Pancreas (tissue), 10 donors: Measurements from ENCODE around the gene LRIG2. TPM values are rescaled to one million over a fixed set of nuclear protein-coding genes. Genes with fewer than 3 reads are reported as not detected.

Source experiments
- ATAC-seq, 4 donors: fragments of 200-7000 bp; cut with Tn5 transposase; one replicate each; pipeline versions ENCODE4 v1.8.0 to v1.9.1; 2020; ENCODE audit warnings: mild to moderate bottlenecking in 4 of 4, moderate library complexity in 4 of 4
- DNase-seq, 6 donors: peaks; one replicate each; pipeline ENCODE4 v3.0.0-alpha.2; 2020
- FAIRE-seq: peaks from 2 replicates; lab custom pipeline; 2012; peaks lifted over from hg19 to GRCh38; lab: Jason Lieb, UNC
- H3K27ac ChIP-seq, 4 donors: fragments of 200-600 bp; sonication (generic); 1 replicate in 3 of 4; 2 replicates in 1 of 4; pipeline versions ENCODE4 v1.5.0 to v1.8.0; 2020
- H3K27me3 ChIP-seq, 4 donors: fragments of 200-600 bp; one replicate each; pipeline ENCODE4 v1.8.0; 2021
- H3K36me3 ChIP-seq, 3 donors: fragments of 200-600 bp; sonication (generic) in 1 of 3; one replicate each; pipeline versions ENCODE4 v1.5.0 to v1.8.0; 2020 to 2021
- H3K4me1 ChIP-seq, 3 donors: fragments of 200-600 bp; one replicate each; pipeline ENCODE4 v1.8.0; 2021
- H3K4me3 ChIP-seq, 4 donors: fragments of 200-600 bp; sonication (generic) in 2 of 4; one replicate each; pipeline versions ENCODE4 v1.5.0 to v1.8.0; 2020 to 2021
- H3K9me3 ChIP-seq, 4 donors: fragments of 200-600 bp; one replicate each; pipeline ENCODE4 v1.8.0; 2021
- CTCF ChIP-seq, 4 donors: fragments of 200-600 bp; sonication (generic) in 3 of 4; IDR thresholded peaks; one replicate each; pipeline versions ENCODE4 v1.5.0 to v1.8.0; 2021; ENCODE audit warnings: antibody characterized with exemption in 4 of 4
- WGBS, 2 donors: extraction: QIAGEN DNeasy Blood & Tissue Kit; methylation state at CpG; one replicate each; pipeline ENCODE4 v1.1.7; 2013; 5-methylcytosine and 5-hydroxymethylcytosine counted together
- intact Hi-C, 3 donors: fragments of 100-400 bp; cut with DNase I; formaldehyde crosslinking; loops; one replicate each; pipeline versions ENCODE4 v1.11.1 to v1.14.2; 2022
- polyA plus RNA-seq, 2 donors: library from polyadenylated mRNA; stranded (reverse); fragments of 200-250 nt; gene quantifications; one replicate each; pipeline ENCODE4 v1.2.3, GENCODE V29; 2013
- total RNA-seq, 6 donors: library from RNA; stranded (reverse); fragmentation: NEBNext Ultra II Directional in 4 of 6; extraction: Animal tissue kit (Norgen Biotek cat#: 25700) in 4 of 6; gene quantifications; one replicate each; pipeline versions ENCODE4 v1.2.1 to v1.2.4, GENCODE V29; 2021 to 2023
- donor health status: healthy with polysubstance abuse.
- donor health status: DM: no; HTN: no; CAD: no; lungs with moderate emphysema.
- donor health status: DM: no; HTN: no; CAD: no.
- donor health status: control.
- donor health status: control.
- donor health status: Bipolar disorder and iron deficiency.
- donor health status: DM: yes; HTN: yes; CAD: no.
- donor health status: DM: no; HTN: no; CAD: no.
- donor health status: DM: no; HTN: no; CAD: no.
- donor health status: DM: yes; HTN: yes; CAD: no.

Gene LRIG2
- total and polyA plus RNA-seq, 8 donors = 2.4 to 8.5 (median 4.0) TPM

- Histone ChIP-seq H3K36me3 (peaks cover 0 to 21% (median 0%) of the 10 kb centered on the region in 3 donors), H3K27ac (peak overlapping the region in 1 of 4 donors; percentile 1), H3K27me3 (no peaks in the 10 kb centered on the region), H3K9me3 (no peaks in the 10 kb centered on the region), H3K4me3 (no peak overlapping the region), H3K4me1 (peaks cover 0 to 16% (median 0%) of the 10 kb centered on the region in 3 donors)
- intact Hi-C loops = no loop called here
- DNase-seq (no peak), ATAC-seq (peak; percentile 41 to 60 (median 59)), FAIRE-seq (no peak)
- no peak for TF ChIP-seq CTCF (IDR thresholded peaks at IDR 0.05)
- 30 to 43% methylated on average over 3 of the region's 3 CpGs for WGBS, 2 donors
These were observed 52.5 kb downstream of the LRIG2 start for GRCh38 chr1:113125517-113125916.

GRCh38 chr1:113126207-113126606 lies 53.2 kb downstream of the LRIG2 start:
- FAIRE-seq (no peak), ATAC-seq (peak in 3 of 4 donors; percentile 61 to 88 (median 82)), DNase-seq (no peak)
- Histone ChIP-seq H3K4me1 (peaks cover 0 to 16% (median 0%) of the 10 kb centered on the region in 3 donors), H3K4me3 (no peak overlapping the region), H3K27ac (peak overlapping the region in 2 of 4 donors; percentile 1 to 20), H3K27me3 (no peaks in the 10 kb centered on the region), H3K9me3 (no peaks in the 10 kb centered on the region), H3K36me3 (peaks cover 0 to 16% (median 0%) of the 10 kb centered on the region in 3 donors)
- intact Hi-C loops = no loop called here
- WGBS, 2 donors = 46 to 49% methylated on average over 2 of the region's 2 CpGs
- TF ChIP-seq CTCF (IDR thresholded peaks at IDR 0.05) = no peak

- Histone ChIP-seq H3K4me3 (no peak overlapping the region), H3K27me3 (no peaks in the 10 kb centered on the region), H3K36me3 (peaks cover 0 to 10% (median 0%) of the 10 kb centered on the region in 3 donors), H3K27ac (no peak overlapping the region), H3K4me1 (peaks cover 0 to 16% (median 3%) of the 10 kb centered on the region in 3 donors), H3K9me3 (no peaks in the 10 kb centered on the region)
- DNase-seq (no peak), ATAC-seq (no peak), FAIRE-seq (no peak)
- WGBS, 2 donors = 91 to 95% methylated on average over 2 of the region's 2 CpGs
- intact Hi-C loops = no loop called here
- TF ChIP-seq CTCF (IDR thresholded peaks at IDR 0.05) = no peak
These were observed 55.1 kb downstream of the LRIG2 start for GRCh38 chr1:113128116-113128515.

GRCh38 chr1:113129529-113130185 lies 56.7 kb downstream of the LRIG2 start:
- 95 to 96% methylated on average over 6 of the region's 6 CpGs for WGBS, 2 donors
- FAIRE-seq (no peak), ATAC-seq (no peak), DNase-seq (no peak)
- peaks cover 0 to 16% (median 3%) of the 10 kb centered on the region in 3 donors for H3K4me1 ChIP-seq
- H3K4me3 ChIP-seq = no peak overlapping the region
- TF ChIP-seq CTCF (IDR thresholded peaks at IDR 0.05) = no peak
- no peak overlapping the region for H3K27ac ChIP-seq
- peaks cover 0 to 4% (median 0%) of the 10 kb centered on the region in 3 donors for H3K36me3 ChIP-seq
- no peaks in the 10 kb centered on the region for H3K9me3 ChIP-seq
- no peaks in the 10 kb centered on the region for H3K27me3 ChIP-seq
- intact Hi-C loops = no loop called here

- no peaks in the 10 kb centered on the region for H3K27me3 ChIP-seq
- intact Hi-C loops = no loop called here
- H3K36me3 ChIP-seq = no peaks in the 10 kb centered on the region
- DNase-seq = no peak
- H3K27ac ChIP-seq = no peak overlapping the region
- H3K4me3 ChIP-seq = no peak overlapping the region
- peaks cover 0 to 8% (median 6%) of the 10 kb centered on the region in 3 donors for H3K4me1 ChIP-seq
- no peak for TF ChIP-seq CTCF (IDR thresholded peaks at IDR 0.05)
- no peak for ATAC-seq
- WGBS, 2 donors = 95 to 97% methylated on average over 4 of the region's 4 CpGs
- FAIRE-seq = no peak
- no peaks in the 10 kb centered on the region for H3K9me3 ChIP-seq
These were observed 60.0 kb downstream of the LRIG2 start for GRCh38 chr1:113133038-113133437.
